Measurements from ENCODE around the gene SCUBE1.

- TF ChIP-seq CTCF (IDR thresholded peaks at IDR 0.05; ENCODE audit: poor library complexity) (no peak), EZH2 (IDR thresholded peaks at IDR 0.05; ENCODE audit: borderline replicate concordance) (no peak)
Observed at GRCh38 chr22:43384863-43385262, 41.7 kb upstream of the SCUBE1 start.
